Spleen (tissue), 7 donors: Measurements from ENCODE around the gene FBXO15.

Source experiments
- POLR2AphosphoS5 ChIP-seq, 3 donors: sonication (generic); formaldehyde crosslinking; IDR thresholded peaks; one replicate each; pipeline ENCODE4 v1.5.1; 2017; ENCODE audit warnings: antibody characterized with exemption in 3 of 3
- TF ChIP-seq, protein P1 (sequence below), 11 experiments: fragments of 200-600 bp in 7 of 11; fragments of 450-650 bp in 4 of 11; sonication (generic) in 4 of 11; IDR thresholded peaks in 8 of 11; conservative IDR thresholded peaks in 3 of 11; 1 replicate in 7 of 11; 2 replicates in 4 of 11; pipeline versions ENCODE4 v1.4.0 to v1.8.0; 2016 to 2021; ENCODE audit warnings: antibody characterized with exemption in 11 of 11, inconsistent platforms in 4 of 11, mild to moderate bottlenecking in 1 of 11
- donor health status: DM: no; HTN: no; CAD: no; lungs with moderate emphysema.
- donor health status: DM: no; HTN: no; CAD: no.
- donor health status: DM: no; HTN: no; CAD: no.

DNA sequence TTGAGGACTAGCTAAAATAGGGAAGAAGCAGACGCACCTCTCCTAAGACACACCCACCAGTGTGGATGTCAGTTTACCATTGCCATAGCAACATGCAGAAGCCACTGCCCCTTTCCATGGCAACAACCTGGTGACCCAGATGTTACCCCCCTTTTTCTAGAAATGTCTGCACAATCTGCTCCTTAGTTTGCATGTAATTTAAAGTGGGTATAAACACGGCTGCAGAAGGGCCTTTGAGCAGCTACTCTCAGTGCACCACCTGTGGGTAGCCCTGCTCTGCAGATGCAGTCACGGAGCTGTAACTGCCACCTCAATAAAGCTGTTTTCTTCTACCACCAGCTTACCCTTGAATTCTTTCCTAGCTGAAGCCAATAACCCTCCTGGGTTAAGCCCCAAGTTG, 87.1 kb downstream of the FBXO15 start:
- no peak for TF ChIP-seq POLR2AphosphoS5 (IDR thresholded peaks at IDR 0.05)
- TF ChIP-seq, protein P1, sequence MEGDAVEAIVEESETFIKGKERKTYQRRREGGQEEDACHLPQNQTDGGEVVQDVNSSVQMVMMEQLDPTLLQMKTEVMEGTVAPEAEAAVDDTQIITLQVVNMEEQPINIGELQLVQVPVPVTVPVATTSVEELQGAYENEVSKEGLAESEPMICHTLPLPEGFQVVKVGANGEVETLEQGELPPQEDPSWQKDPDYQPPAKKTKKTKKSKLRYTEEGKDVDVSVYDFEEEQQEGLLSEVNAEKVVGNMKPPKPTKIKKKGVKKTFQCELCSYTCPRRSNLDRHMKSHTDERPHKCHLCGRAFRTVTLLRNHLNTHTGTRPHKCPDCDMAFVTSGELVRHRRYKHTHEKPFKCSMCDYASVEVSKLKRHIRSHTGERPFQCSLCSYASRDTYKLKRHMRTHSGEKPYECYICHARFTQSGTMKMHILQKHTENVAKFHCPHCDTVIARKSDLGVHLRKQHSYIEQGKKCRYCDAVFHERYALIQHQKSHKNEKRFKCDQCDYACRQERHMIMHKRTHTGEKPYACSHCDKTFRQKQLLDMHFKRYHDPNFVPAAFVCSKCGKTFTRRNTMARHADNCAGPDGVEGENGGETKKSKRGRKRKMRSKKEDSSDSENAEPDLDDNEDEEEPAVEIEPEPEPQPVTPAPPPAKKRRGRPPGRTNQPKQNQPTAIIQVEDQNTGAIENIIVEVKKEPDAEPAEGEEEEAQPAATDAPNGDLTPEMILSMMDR (IDR thresholded peaks at IDR 0.05 in 8 of 11, conservative IDR thresholded peaks at IDR 0.05 in 3 of 11) = no peak
